Fibroblast of the conjunctiva (primary cell): ENCODE data around the gene BEGAIN.
"Not testable (repeated sequence)": the region's sequence is repeated elsewhere in the genome, so short reads cannot be mapped to it uniquely, and the experiment has no call there.

Experiments
- DNase-seq: peaks from one replicate; pipeline ENCODE4 v3.0.0-alpha.2; 2010; ENCODE audit warnings: low read depth

BEGAIN gene

GRCh38 chr14:100523131-100523842 is 63.9 kb downstream of the BEGAIN start:
- DNase-seq: no peak

GRCh38 chr14:100522616-100523099 is 64.6 kb downstream of the BEGAIN start:
- no peak for DNase-seq

- DNase-seq: not testable (repeated sequence)
Measured at GRCh38 chr14:100506053-100506452, 81.2 kb downstream of the BEGAIN start.

- no peak for DNase-seq
Measured at GRCh38 chr14:100504372-100505078, 82.7 kb downstream of the BEGAIN start.

GRCh38 chr14:100503251-100503650 is 84.0 kb downstream of the BEGAIN start:
- no peak for DNase-seq

- no peak for DNase-seq
Measured at GRCh38 chr14:100502622-100503220, 84.5 kb downstream of the BEGAIN start.

- DNase-seq: no peak
Measured at GRCh38 chr14:100500128-100500527, 87.1 kb downstream of the BEGAIN start.

GRCh38 chr14:100498068-100498467 is 89.1 kb downstream of the BEGAIN start:
- DNase-seq: no peak

GRCh38 chr14:100495917-100496316 is 91.3 kb downstream of the BEGAIN start:
- no peak for DNase-seq

GRCh38 chr14:100494645-100495044 is 92.6 kb downstream of the BEGAIN start:
- DNase-seq: no peak

GRCh38 chr14:100490252-100490651 is 97.0 kb downstream of the BEGAIN start:
- DNase-seq: no peak

GRCh38 chr14:100488057-100488456 is 99.2 kb downstream of the BEGAIN start:
- DNase-seq: no peak

GRCh38 chr14:100487304-100487703 is 99.9 kb downstream of the BEGAIN start:
- DNase-seq: no peak
